Pancreas (tissue), 10 donors: ENCODE measurements around the gene RRN3. TPM values are rescaled to one million over a fixed set of nuclear protein-coding genes. Genes with fewer than 3 reads are reported as not detected.
"Not testable (repeated sequence)": the region's sequence is repeated elsewhere in the genome, so short reads cannot be mapped to it uniquely, and the experiment has no call there.

Source experiments
- ATAC-seq, 4 donors: fragments of 200-7000 bp; cut with Tn5 transposase; one replicate each; pipeline versions ENCODE4 v1.8.0 to v1.9.1; 2020; ENCODE audit warnings: mild to moderate bottlenecking in 4 of 4, moderate library complexity in 4 of 4
- DNase-seq, 6 donors: peaks; one replicate each; pipeline ENCODE4 v3.0.0-alpha.2; 2020
- FAIRE-seq: peaks from 2 replicates; lab custom pipeline; 2012; peaks lifted over from hg19 to GRCh38; lab: Jason Lieb, UNC
- H3K27ac ChIP-seq, 4 donors: fragments of 200-600 bp; sonication (generic); 1 replicate in 3 of 4; 2 replicates in 1 of 4; pipeline versions ENCODE4 v1.5.0 to v1.8.0; 2020
- H3K27me3 ChIP-seq, 4 donors: fragments of 200-600 bp; one replicate each; pipeline ENCODE4 v1.8.0; 2021
- H3K36me3 ChIP-seq, 3 donors: fragments of 200-600 bp; sonication (generic) in 1 of 3; one replicate each; pipeline versions ENCODE4 v1.5.0 to v1.8.0; 2020 to 2021
- H3K4me1 ChIP-seq, 3 donors: fragments of 200-600 bp; one replicate each; pipeline ENCODE4 v1.8.0; 2021
- H3K4me3 ChIP-seq, 4 donors: fragments of 200-600 bp; sonication (generic) in 2 of 4; one replicate each; pipeline versions ENCODE4 v1.5.0 to v1.8.0; 2020 to 2021
- H3K9me3 ChIP-seq, 4 donors: fragments of 200-600 bp; one replicate each; pipeline ENCODE4 v1.8.0; 2021
- CTCF ChIP-seq, 4 donors: fragments of 200-600 bp; sonication (generic) in 3 of 4; IDR thresholded peaks; one replicate each; pipeline versions ENCODE4 v1.5.0 to v1.8.0; 2021; ENCODE audit warnings: antibody characterized with exemption in 4 of 4
- WGBS, 2 donors: extraction: QIAGEN DNeasy Blood & Tissue Kit; methylation state at CpG; one replicate each; pipeline ENCODE4 v1.1.7; 2013; 5-methylcytosine and 5-hydroxymethylcytosine counted together
- intact Hi-C, 3 donors: fragments of 100-400 bp; cut with DNase I; formaldehyde crosslinking; loops; one replicate each; pipeline versions ENCODE4 v1.11.1 to v1.14.2; 2022
- polyA plus RNA-seq, 2 donors: library from polyadenylated mRNA; stranded (reverse); fragments of 200-250 nt; gene quantifications; one replicate each; pipeline ENCODE4 v1.2.3, GENCODE V29; 2013
- total RNA-seq, 6 donors: library from RNA; stranded (reverse); fragmentation: NEBNext Ultra II Directional in 4 of 6; extraction: Animal tissue kit (Norgen Biotek cat#: 25700) in 4 of 6; gene quantifications; one replicate each; pipeline versions ENCODE4 v1.2.1 to v1.2.4, GENCODE V29; 2021 to 2023
- donor health status: healthy with polysubstance abuse.
- donor health status: DM: no; HTN: no; CAD: no; lungs with moderate emphysema.
- donor health status: DM: no; HTN: no; CAD: no.
- donor health status: control.
- donor health status: control.
- donor health status: Bipolar disorder and iron deficiency.
- donor health status: DM: yes; HTN: yes; CAD: no.
- donor health status: DM: no; HTN: no; CAD: no.
- donor health status: DM: no; HTN: no; CAD: no.
- donor health status: DM: yes; HTN: yes; CAD: no.

The RRN3 gene
- total and polyA plus RNA-seq, 8 donors, result 6.2 to 12.7 (median 10.6) TPM

GRCh38 chr16:15090663-15091269, 3.3 kb downstream of the RRN3 start:
- H3K36me3 ChIP-seq, H3K4me1 ChIP-seq, FAIRE-seq, ATAC-seq, H3K27ac ChIP-seq, DNase-seq, H3K4me3 ChIP-seq, H3K27me3 ChIP-seq, intact Hi-C loops, H3K9me3 ChIP-seq: not testable (repeated sequence)
- 62 to 66% methylated on average over 1 of the region's 1 CpG for WGBS, 2 donors

GRCh38 chr16:15082788-15083187, 11.3 kb downstream of the RRN3 start:
- H3K27ac ChIP-seq, DNase-seq, ATAC-seq, H3K4me3 ChIP-seq, H3K27me3 ChIP-seq, H3K9me3 ChIP-seq, intact Hi-C loops, H3K4me1 ChIP-seq, FAIRE-seq: not testable (repeated sequence)
- H3K36me3 ChIP-seq, result peaks cover 0 to 30% (median 5%) of the 10 kb centered on the region in 3 donors
- WGBS, 2 donors, result 85 to 86% methylated on average over 3 of the region's 3 CpGs

GRCh38 chr16:15080883-15081282, 13.2 kb downstream of the RRN3 start:
- H3K27ac ChIP-seq, intact Hi-C loops, H3K9me3 ChIP-seq, H3K4me3 ChIP-seq, H3K27me3 ChIP-seq, H3K4me1 ChIP-seq, FAIRE-seq, ATAC-seq, DNase-seq: not testable (repeated sequence)
- WGBS, 2 donors, result 89 to 97% methylated on average over 1 of the region's 1 CpG
- peaks cover 0 to 38% (median 9%) of the 10 kb centered on the region in 3 donors for H3K36me3 ChIP-seq

- FAIRE-seq, H3K9me3 ChIP-seq, H3K27ac ChIP-seq, H3K4me1 ChIP-seq, intact Hi-C loops, DNase-seq, H3K27me3 ChIP-seq, H3K4me3 ChIP-seq, ATAC-seq: not testable (repeated sequence)
- 70 to 78% methylated on average over 2 of the region's 2 CpGs for WGBS, 2 donors
- peaks cover 0 to 39% (median 18%) of the 10 kb centered on the region in 3 donors for H3K36me3 ChIP-seq
Observed at GRCh38 chr16:15076161-15076560, 17.9 kb downstream of the RRN3 start.

- Histone ChIP-seq H3K9me3 (no peaks in the 10 kb centered on the region), H3K4me3 (no peak overlapping the region), H3K4me1 (no peaks in the 10 kb centered on the region), H3K27me3 (no peaks in the 10 kb centered on the region), H3K36me3 (peaks cover 0 to 54% (median 18%) of the 10 kb centered on the region in 3 donors), H3K27ac (no peak overlapping the region)
- intact Hi-C loops, result no loop called here
- WGBS, 2 donors, result 80 to 84% methylated on average over 6 of the region's 6 CpGs
- no peak for ATAC-seq
- no peak for FAIRE-seq
- DNase-seq, result no peak
- TF ChIP-seq CTCF (IDR thresholded peaks at IDR 0.05), result no peak
Observed at GRCh38 chr16:15073101-15073500, 21.0 kb downstream of the RRN3 start.

- 56 to 79% methylated on average over 11 to 15 of the region's 16 CpGs for WGBS, 2 donors
- H3K9me3 ChIP-seq, intact Hi-C loops, H3K4me3 ChIP-seq, H3K27ac ChIP-seq, FAIRE-seq, DNase-seq, H3K4me1 ChIP-seq, H3K27me3 ChIP-seq: not testable (repeated sequence)
- TF ChIP-seq CTCF (IDR thresholded peaks at IDR 0.05), result peak in 1 of 4 donors; percentile 10
- peak; percentile 82 to 99 (median 94) for ATAC-seq
- peaks cover 0 to 54% (median 18%) of the 10 kb centered on the region in 3 donors for H3K36me3 ChIP-seq
Observed at GRCh38 chr16:15071916-15072769, 21.9 kb downstream of the RRN3 start.

GRCh38 chr16:15071013-15071412, 23.1 kb downstream of the RRN3 start:
- ATAC-seq, H3K4me3 ChIP-seq, H3K9me3 ChIP-seq, intact Hi-C loops, FAIRE-seq, H3K27me3 ChIP-seq, H3K27ac ChIP-seq, DNase-seq, H3K4me1 ChIP-seq: not testable (repeated sequence)
- H3K36me3 ChIP-seq, result peaks cover 0 to 48% (median 15%) of the 10 kb centered on the region in 3 donors
- 85 to 97% methylated on average over 4 of the region's 4 CpGs for WGBS, 2 donors

GRCh38 chr16:15066690-15067089, 27.4 kb downstream of the RRN3 start:
- WGBS, 2 donors, result 89 to 91% methylated on average over 5 to 7 of the region's 8 CpGs
- H3K36me3 ChIP-seq, result peaks cover 0 to 51% (median 8%) of the 10 kb centered on the region in 3 donors
- intact Hi-C loops, FAIRE-seq, H3K27me3 ChIP-seq, ATAC-seq, H3K27ac ChIP-seq, H3K4me1 ChIP-seq, H3K4me3 ChIP-seq, DNase-seq, H3K9me3 ChIP-seq: not testable (repeated sequence)

- H3K4me1 ChIP-seq, H3K9me3 ChIP-seq, FAIRE-seq, H3K4me3 ChIP-seq, intact Hi-C loops, ATAC-seq, H3K27ac ChIP-seq, H3K27me3 ChIP-seq, DNase-seq: not testable (repeated sequence)
- peaks cover 4 to 58% (median 8%) of the 10 kb centered on the region in 3 donors for H3K36me3 ChIP-seq
- 89 to 96% methylated on average over 4 of the region's 4 CpGs for WGBS, 2 donors
Observed at GRCh38 chr16:15065961-15066360, 28.1 kb downstream of the RRN3 start.
